Activated CD4-positive, alpha-beta T cell treated with anti-CD3 and anti-CD28 coated beads, Interleukin-2, amount 50 U/mL, for 48 hours (primary cell): ENCODE data around the gene SIRT7.

Source experiments
- DNase-seq, 2 experiments: peaks; one replicate each; pipeline ENCODE4 v3.0.0-alpha.2; 2020

The SIRT7 gene

GRCh38 chr17:81931557-81932332, 13.8 kb upstream of the SIRT7 start:
- DNase-seq, result no peak

- DNase-seq, result no peak
Measured at GRCh38 chr17:81931189-81931556, 13.2 kb upstream of the SIRT7 start.

GRCh38 chr17:81930142-81931125, 12.5 kb upstream of the SIRT7 start:
- DNase-seq, result no peak

GRCh38 chr17:81929253-81930141, 11.5 kb upstream of the SIRT7 start:
- DNase-seq, result no peak

GRCh38 chr17:81928544-81929252, 10.7 kb upstream of the SIRT7 start:
- no peak for DNase-seq

GRCh38 chr17:81927653-81928543, 9.9 kb upstream of the SIRT7 start, which contains the start of gene MAFG:
Gene MAFG (minus strand): TSS chr17:81927735. CDS start chr17:81923185, 4,550 bp downstream.
- DNase-seq, result peak; percentile 88 to 89

- no peak for DNase-seq
Measured at GRCh38 chr17:81927152-81927652, 9.2 kb upstream of the SIRT7 start.

GRCh38 chr17:81926451-81927151, 8.6 kb upstream of the SIRT7 start:
- peak; percentile 69 to 75 for DNase-seq

- DNase-seq, result no peak
Measured at GRCh38 chr17:81925860-81926450, 8.0 kb upstream of the SIRT7 start.

GRCh38 chr17:81924557-81925532, 6.9 kb upstream of the SIRT7 start:
- no peak for DNase-seq

GRCh38 chr17:81923302-81924260, 5.6 kb upstream of the SIRT7 start:
- no peak for DNase-seq

GRCh38 chr17:81922566-81923301, 4.8 kb upstream of the SIRT7 start:
- DNase-seq, result no peak

- no peak for DNase-seq
Measured at GRCh38 chr17:81921996-81922565, 4.1 kb upstream of the SIRT7 start.

GRCh38 chr17:81921537-81921862, 3.5 kb upstream of the SIRT7 start:
- DNase-seq, result no peak

- DNase-seq, result no peak
Measured at GRCh38 chr17:81920612-81921536, 2.9 kb upstream of the SIRT7 start.
